H1 (cell line): ENCODE measurements around the gene CCDC197. TPM values are rescaled to one million over a fixed set of nuclear protein-coding genes. Genes with fewer than 3 reads are reported as not detected.

Source experiments
- CTCF ChIA-PET: fragments of 300-600 bp; sonication (Branson Sonifier 250); formaldehyde crosslinking; loops from one replicate; lab custom pipeline; 2021; ENCODE audit not compliant: partially characterized antibody; lab: Charles Lee
- POLR2A ChIA-PET: fragments of 300-600 bp; sonication (Branson Sonifier 250); formaldehyde crosslinking; loops from one replicate; lab custom pipeline; 2021; ENCODE audit warnings: inconsistent platforms; ENCODE audit not compliant: partially characterized antibody; lab: Charles Lee
- DNase-seq, 2 experiments: peaks; one replicate each; pipeline versions ENCODE4 v3.0.0 to v3.0.0-alpha.2; 2010 to 2022; ENCODE audit warnings: low spot score in 2 of 2, low read depth in 1 of 2, mixed read lengths in 1 of 2
- FAIRE-seq: peaks from 2 replicates; lab custom pipeline; 2011; peaks lifted over from hg19 to GRCh38; lab: Jason Lieb, UNC
- H2AFZ ChIP-seq: 2 replicates; pipeline ENCODE4 v1.8.1; 2012; ENCODE audit warnings: low read length, inconsistent platforms
- H2AK5ac ChIP-seq: 2 replicates; pipeline ENCODE4 v1.6.1; 2013; ENCODE audit warnings: low read depth, low read length
- H2BK120ac ChIP-seq: replicated peaks from 2 replicates; pipeline ENCODE3; 2013; ENCODE audit warnings: low read depth, low read length, inconsistent platforms
- H2BK12ac ChIP-seq: 2 replicates; pipeline ENCODE4 v1.6.1; 2013; ENCODE audit warnings: low read depth, low read length
- H2BK15ac ChIP-seq: 2 replicates; pipeline ENCODE4 v1.6.1; 2013; ENCODE audit warnings: low read length
- H2BK20ac ChIP-seq: 2 replicates; pipeline ENCODE4 v1.6.1; 2013; ENCODE audit warnings: low read length
- H2BK5ac ChIP-seq: 2 replicates; pipeline ENCODE4 v1.6.1; 2013; ENCODE audit warnings: low read depth, low read length
- H3K14ac ChIP-seq: 2 replicates; pipeline ENCODE4 v1.6.1; 2013; ENCODE audit warnings: inconsistent platforms; ENCODE audit not compliant: insufficient read length
- H3K18ac ChIP-seq: 2 replicates; pipeline ENCODE4 v1.6.1; 2013; ENCODE audit warnings: low read length; ENCODE audit errors: extremely low read depth
- H3K23ac ChIP-seq: 2 replicates; pipeline ENCODE4 v1.6.1; 2013; ENCODE audit warnings: inconsistent platforms; ENCODE audit not compliant: insufficient read length
- H3K23me2 ChIP-seq: 2 replicates; pipeline ENCODE4 v1.6.1; 2013; ENCODE audit warnings: low read depth, low read length
- H3K27ac ChIP-seq: 2 replicates; pipeline ENCODE4 v1.6.1; 2011; ENCODE audit warnings: low read depth, low read length, inconsistent platforms
- H3K27me3 ChIP-seq, 4 experiments: replicated peaks in 1 of 4; 1 replicate in 1 of 4; 2 replicates in 3 of 4; pipeline versions ENCODE4 v1.6.1 to v1.8.1; 2011 to 2013; ENCODE audit warnings: low read length in 3 of 4, mild to moderate bottlenecking in 3 of 4, inconsistent platforms in 2 of 4, mixed read lengths in 2 of 4, moderate library complexity in 1 of 4; ENCODE audit not compliant: control insufficient read depth in 3 of 4, insufficient read depth in 3 of 4; ENCODE audit errors: extremely low read depth in 1 of 4
- H3K36me3 ChIP-seq, 4 experiments: 2 replicates each; pipeline versions ENCODE4 v1.6.1 to v1.8.1; 2011 to 2013; ENCODE audit warnings: mild to moderate bottlenecking in 4 of 4, low read length in 3 of 4, moderate library complexity in 2 of 4, control low read depth in 1 of 4, inconsistent platforms in 1 of 4; ENCODE audit not compliant: insufficient read depth in 4 of 4, control insufficient read depth in 2 of 4
- H3K4ac ChIP-seq: replicated peaks from 2 replicates; pipeline ENCODE3; 2013; ENCODE audit warnings: low read length, low read depth, mixed read lengths, inconsistent platforms; ENCODE audit not compliant: insufficient read length
- H3K4me1 ChIP-seq, 4 experiments: replicated peaks in 1 of 4; 1 replicate in 1 of 4; 2 replicates in 3 of 4; pipeline versions ENCODE4 v1.6.1 to v1.8.1; 2011 to 2013; ENCODE audit warnings: low read length in 3 of 4, inconsistent platforms in 2 of 4, mixed read lengths in 1 of 4; ENCODE audit not compliant: insufficient read depth in 4 of 4, control insufficient read depth in 3 of 4
- H3K4me2 ChIP-seq, 2 experiments: 2 replicates each; pipeline versions ENCODE4 v1.6.1 to v1.8.1; 2011 to 2013; ENCODE audit warnings: low read depth in 2 of 2, low read length in 2 of 2, control low read depth in 1 of 2, inconsistent platforms in 1 of 2, mild to moderate bottlenecking in 1 of 2; ENCODE audit not compliant: insufficient read depth in 1 of 2
- H3K4me3 ChIP-seq, 4 experiments: fragments of 200-600, 300-600 bp in 1 of 4; sonication (generic), shearing (Covaris generic), sonication (Bioruptor Twin) in 1 of 4; 2 replicates each; pipeline versions ENCODE4 v1.5.1 to v1.8.1; 2011 to 2016; ENCODE audit warnings: low read length in 4 of 4, low read depth in 3 of 4, control low read depth in 2 of 4, inconsistent platforms in 2 of 4, mild to moderate bottlenecking in 2 of 4, mixed read lengths in 1 of 4, moderate library complexity in 1 of 4; ENCODE audit not compliant: insufficient read depth in 2 of 4; ENCODE audit errors: extremely low read depth in 1 of 4
- H3K56ac ChIP-seq: replicated peaks from 2 replicates; pipeline ENCODE3; 2013; ENCODE audit warnings: low read depth, mild to moderate bottlenecking, mixed read lengths, low read length, inconsistent platforms; ENCODE audit not compliant: insufficient read length
- H3K79me1 ChIP-seq: 2 replicates; pipeline ENCODE4 v1.6.1; 2013; ENCODE audit warnings: low read depth, low read length, control low read depth
- H3K79me2 ChIP-seq, 2 experiments: 2 replicates each; pipeline versions ENCODE4 v1.6.1 to v1.8.1; 2012 to 2013; ENCODE audit warnings: low read length in 2 of 2, mild to moderate bottlenecking in 2 of 2, inconsistent platforms in 1 of 2; ENCODE audit not compliant: insufficient read depth in 2 of 2, control insufficient read depth in 1 of 2
- H3K9ac ChIP-seq, 4 experiments: replicated peaks in 1 of 4; 1 replicate in 1 of 4; 2 replicates in 3 of 4; pipeline versions ENCODE4 v1.6.1 to v1.8.1; 2011 to 2013; ENCODE audit warnings: low read depth in 3 of 4, low read length in 3 of 4, control low read depth in 2 of 4, mild to moderate bottlenecking in 2 of 4, moderate library complexity in 2 of 4, inconsistent platforms in 1 of 4; ENCODE audit errors: extremely low read depth in 1 of 4
- H3K9me3 ChIP-seq, 2 experiments: 2 replicates each; pipeline versions ENCODE4 v1.6.1 to v1.8.1; 2012 to 2013; ENCODE audit warnings: mild to moderate bottlenecking in 2 of 2, moderate library complexity in 2 of 2, control low read depth in 1 of 2, inconsistent platforms in 1 of 2, low read depth in 1 of 2, low read length in 1 of 2, mixed read lengths in 1 of 2; ENCODE audit not compliant: insufficient read depth in 2 of 2
- H4K20me1 ChIP-seq, 2 experiments: replicated peaks in 1 of 2; 2 replicates each; pipeline versions ENCODE3 to v1.8.1; 2011 to 2013; ENCODE audit warnings: inconsistent platforms in 2 of 2, low read length in 2 of 2, mild to moderate bottlenecking in 1 of 2; ENCODE audit not compliant: insufficient read depth in 2 of 2, control insufficient read depth in 1 of 2
- H4K5ac ChIP-seq: 2 replicates; pipeline ENCODE4 v1.6.1; 2013; ENCODE audit warnings: low read length, low read depth, mixed read lengths, inconsistent platforms; ENCODE audit not compliant: insufficient read length
- H4K8ac ChIP-seq: 2 replicates; pipeline ENCODE4 v1.8.0; 2013; ENCODE audit warnings: mild to moderate bottlenecking, moderate library complexity, low read length, inconsistent platforms; ENCODE audit not compliant: insufficient read depth; ENCODE audit errors: extremely low read depth
- H4K91ac ChIP-seq: replicated peaks from 2 replicates; pipeline ENCODE3; 2013; ENCODE audit warnings: low read length, mixed read lengths, inconsistent platforms; ENCODE audit not compliant: insufficient read length
- CBX8 ChIP-seq: fragments of 300-800, 300-1000 bp; sonication (generic); IDR thresholded peaks from 2 replicates; pipeline ENCODE4 v1.7.1; 2016; ENCODE audit warnings: low read depth, low read length, borderline replicate concordance
- CTCF ChIP-seq, 3 experiments: IDR thresholded peaks; 1 replicate in 2 of 3; 2 replicates in 1 of 3; pipeline versions ENCODE4 v1.5.1 to v1.6.1; 2011; ENCODE audit warnings: low read length in 3 of 3, mild to moderate bottlenecking in 3 of 3, inconsistent platforms in 2 of 3, low read depth in 1 of 3, moderate library complexity in 1 of 3; ENCODE audit not compliant: insufficient read depth in 1 of 3; ENCODE audit errors: control extremely low read depth in 1 of 3
- EGR1 ChIP-seq: IDR thresholded peaks from 2 replicates; pipeline ENCODE4 v1.6.1; 2011; ENCODE audit warnings: low read depth, low read length, borderline replicate concordance
- EP300 ChIP-seq, 2 experiments: IDR thresholded peaks; 1 replicate in 1 of 2; 2 replicates in 1 of 2; pipeline ENCODE4 v1.6.1; 2011 to 2012; ENCODE audit warnings: low read depth in 2 of 2, low read length in 2 of 2, mild to moderate bottlenecking in 2 of 2, borderline replicate concordance in 1 of 2, inconsistent platforms in 1 of 2, moderate library complexity in 1 of 2
- JUN ChIP-seq: IDR thresholded peaks from 2 replicates; pipeline ENCODE4 v1.6.1; 2011; ENCODE audit warnings: low read depth, mild to moderate bottlenecking, improper control_type of control experiment, low read length
- KDM1A ChIP-seq: fragments of 200-600, 300-600 bp; sonication (generic); IDR thresholded peaks from 2 replicates; pipeline ENCODE4 v1.7.1; 2016; ENCODE audit warnings: mild to moderate bottlenecking, low read length, borderline replicate concordance
- MAX ChIP-seq: IDR thresholded peaks from 2 replicates; pipeline ENCODE4 v1.6.1; 2012; ENCODE audit warnings: inconsistent platforms
- NRF1 ChIP-seq: IDR thresholded peaks from 2 replicates; pipeline ENCODE4 v1.6.1; 2011; ENCODE audit warnings: mild to moderate bottlenecking, low read depth, low read length, improper control_type of control experiment
- SP1 ChIP-seq: IDR thresholded peaks from 2 replicates; pipeline ENCODE4 v1.6.1; 2011; ENCODE audit warnings: low read depth, low read length
- SP4 ChIP-seq: IDR thresholded peaks from 2 replicates; pipeline ENCODE4 v1.6.1; 2012; ENCODE audit warnings: low read length, inconsistent platforms
- TEAD4 ChIP-seq: IDR thresholded peaks from 2 replicates; pipeline ENCODE4 v1.6.1; 2012; ENCODE audit warnings: low read depth, low read length, inconsistent platforms, mixed read lengths
- WGBS, 2 experiments: shearing (Covaris generic) in 1 of 2; methylation state at CpG; one replicate each; pipeline versions ENCODE4 v1.1.6 to v1.1.7; 2013 to 2015; ENCODE audit warnings: low lambda C conversion rate in 2 of 2, mixed read lengths in 2 of 2, inconsistent platforms in 1 of 2, low coverage in 1 of 2, missing lambda C conversion rate in 1 of 2; ENCODE audit not compliant: insufficient replicate concordance in 2 of 2, insufficient coverage in 1 of 2, insufficient read length in 1 of 2; ENCODE audit errors: extremely low coverage in 1 of 2, missing lambda C conversion rate in 1 of 2; 5-methylcytosine and 5-hydroxymethylcytosine counted together
- polyA plus RNA-seq, 7 experiments: library from polyadenylated mRNA; depleted of rRNA in 3 of 7; stranded (reverse) in 5 of 7; unstranded in 2 of 7; fragments of >200 nt in 5 of 7; fragments of 200-250 nt in 2 of 7; gene quantifications; 1 replicate in 5 of 7; 2 replicates in 1 of 7; 4 replicates in 1 of 7; pipeline versions ENCODE4 v1.2.1 to v1.2.3, GENCODE V29; 2011 to 2013; ENCODE audit warnings: missing spikeins in 2 of 7, mixed read lengths in 2 of 7
- total RNA-seq: library from RNA; stranded (reverse); fragmentation: NEBNext Ultra II Directional; extraction: Animal tissue kit (Norgen Biotek cat#: 25700); gene quantifications from 2 replicates; pipeline ENCODE4 v1.2.1, GENCODE V29; 2021

The CCDC197 gene
- total and polyA plus RNA-seq, 2 of the 8 experiments (the other 6 are each of a cell fraction or from before 2014, with no cell fraction given): not detected

GRCh38 chr14:94034886-94035285 is 37.8 kb downstream of the CCDC197 start:
- no peaks in the 10 kb centered on the region for H3K9me3 ChIP-seq
- DNase-seq: no peak
- H3K79me2 ChIP-seq: no peaks in the 10 kb centered on the region
- no peak overlapping the region for H2BK20ac ChIP-seq
- peaks cover 0 to 9% (median 0%) of the 10 kb centered on the region in 4 experiments; a peak in 2 of 7 replicates for H3K4me1 ChIP-seq
- H2BK5ac ChIP-seq: no peak overlapping the region
- WGBS, 2 experiments: 90% methylated on average over 3 of the region's 3 CpGs; no CpG with 5 or more reads in 1 of the 2 experiments
- no peak overlapping the region for H4K5ac ChIP-seq
- ChIA-PET CTCF (interaction anchor here (0.6 to 7.2 kb wide), 13 partner anchors 11 to 289 kb away, joined by 3 to 105 read pairs (median 7); partner anchors contain the start of gene SERPINA6), POLR2A (interaction anchor here (1.8 kb wide), 1 partner anchor 17 kb away, joined by 6 read pairs; no protein-coding TSS in a partner anchor)
- H3K18ac ChIP-seq: no peak overlapping the region
- H3K4ac ChIP-seq: no peak overlapping the region
- H2AFZ ChIP-seq: no peak overlapping the region
- H2BK15ac ChIP-seq: no peak overlapping the region
- no peak overlapping the region for H4K91ac ChIP-seq
- no peaks in the 10 kb centered on the region; the same call in 1 of the 2 replicates for H3K79me1 ChIP-seq
- no peak overlapping the region for H3K56ac ChIP-seq
- no peak overlapping the region for H2BK12ac ChIP-seq
- no peak overlapping the region for H2AK5ac ChIP-seq
- H2BK120ac ChIP-seq: no peak overlapping the region
- peaks cover 0 to 4% (median 0%) of the 10 kb centered on the region in 4 experiments; a peak in 2 of 8 replicates for H3K36me3 ChIP-seq
- H3K23ac ChIP-seq: no peak overlapping the region
- no peak overlapping the region for H4K8ac ChIP-seq
- H3K23me2 ChIP-seq: no peaks in the 10 kb centered on the region
- no peaks in the 10 kb centered on the region; a peak in 1 of 7 replicates for H3K27me3 ChIP-seq
- H3K14ac ChIP-seq: no peak overlapping the region
- H3K4me3 ChIP-seq: no peak overlapping the region
- no peak overlapping the region for H3K9ac ChIP-seq
- peak overlapping the region in 1 of 2 experiments; percentile 27; a peak in 1 of 4 replicates for H3K4me2 ChIP-seq
- peaks cover 2 to 4% of the 10 kb centered on the region in 2 experiments for H4K20me1 ChIP-seq
- H3K27ac ChIP-seq: no peak overlapping the region
- no peak for FAIRE-seq
- no peak for TF ChIP-seq KDM1A
- no peak for TF ChIP-seq EP300 (IDR thresholded peaks at IDR 0.05; ENCODE audit: borderline replicate concordance in 1 of 2, low read depth in 2 of 2, low read length in 2 of 2)
- TF ChIP-seq JUN: no peak
- TF ChIP-seq EGR1: no peak
- TF ChIP-seq MAX: no peak
- no peak for TF ChIP-seq CTCF (IDR thresholded peaks at IDR 0.05; ENCODE audit: control extremely low read depth in 1 of 3, insufficient read depth in 1 of 3, low read depth in 1 of 3, low read length in 3 of 3)
- TF ChIP-seq SP4: no peak
- no peak for TF ChIP-seq CBX8
- no peak for TF ChIP-seq TEAD4
- no peak for TF ChIP-seq NRF1
- no peak for TF ChIP-seq SP1
